ENCODE measurements around the gene FGF13.

FGF13 gene

GRCh38 chrX:138651494-138651893 is 60.0 kb downstream of the FGF13 start:
- DNase-seq = no peak

GRCh38 chrX:138648568-138648967 is 62.9 kb downstream of the FGF13 start:
- DNase-seq = no peak

- DNase-seq = no peak
These were observed 72.5 kb downstream of the FGF13 start for GRCh38 chrX:138638996-138639395.
